Heart left ventricle (tissue), 13 donors: Measurements from ENCODE around the gene MAOA.

Experiments
- POLR2A ChIP-seq, 2 donors: fragments of 450-650 bp; IDR thresholded peaks; one replicate each; pipeline ENCODE4 v1.6.1; 2017; ENCODE audit warnings: antibody characterized with exemption in 2 of 2, mild to moderate bottlenecking in 2 of 2, moderate library complexity in 2 of 2
- TF ChIP-seq, protein P1 (sequence below), 12 donors: fragments of 200-600 bp; sonication (generic) in 4 of 12; IDR thresholded peaks; one replicate each; pipeline versions ENCODE4 v1.5.0 to v1.8.0; 2018 to 2022; ENCODE audit warnings: antibody characterized with exemption in 12 of 12, mild to moderate bottlenecking in 5 of 12
- donor health status: ischemic (EF 13 %, LVEDD 7.1; RV severe dilation, severe dysfunction).
- donor health status: DM: no; HTN: yes; CAD: no.
- donor health status: DM: no; HTN: no; CAD: no.
- donor health status: ischemic (EF 25% LVEDD 6.9; RV normal size, moderate dysfunction).
- donor health status: ischemic (EF 25% LVEDD 5.7; RV mildly dilated, moderate dysfunction).
- donor health status: ischemic (EF 35%, LVEDD 5.7; RV mildly dilated, moderate dysfunction).
- donor health status: nonischemic (EF 11% LVEDD 7.7; RV severe dilation, severe dysfunction).
- donor health status: DM: yes; HTN: yes; CAD: no.
- donor health status: PGD.
- donor health status: ischemic (EF 29% LVEDD 5.4; RV normal size, mild dysfunction).
- donor health status: nonischemic (EF 23%, LVEDD 6.1; RV moderate dilation, normal function).

DNA sequence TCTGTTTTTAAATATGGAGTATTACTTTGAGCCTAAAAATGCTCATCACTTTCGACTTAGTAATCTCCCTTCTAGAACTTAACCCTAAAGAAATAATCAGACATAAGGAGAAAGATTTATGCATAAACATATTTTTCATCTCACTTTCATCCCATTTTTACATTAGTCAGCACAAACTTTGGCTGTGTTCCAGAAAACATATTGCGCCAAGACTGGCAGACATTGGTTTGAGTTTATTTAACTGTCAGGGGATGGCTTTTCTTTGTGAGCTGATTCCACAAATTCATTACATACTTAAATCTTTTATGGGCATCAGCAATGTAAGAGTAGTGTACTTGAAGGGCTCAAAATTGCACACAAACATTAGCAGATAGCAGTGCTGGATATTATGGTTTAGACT lies 23.7 kb downstream of the MAOA start:
- TF ChIP-seq, protein P1, sequence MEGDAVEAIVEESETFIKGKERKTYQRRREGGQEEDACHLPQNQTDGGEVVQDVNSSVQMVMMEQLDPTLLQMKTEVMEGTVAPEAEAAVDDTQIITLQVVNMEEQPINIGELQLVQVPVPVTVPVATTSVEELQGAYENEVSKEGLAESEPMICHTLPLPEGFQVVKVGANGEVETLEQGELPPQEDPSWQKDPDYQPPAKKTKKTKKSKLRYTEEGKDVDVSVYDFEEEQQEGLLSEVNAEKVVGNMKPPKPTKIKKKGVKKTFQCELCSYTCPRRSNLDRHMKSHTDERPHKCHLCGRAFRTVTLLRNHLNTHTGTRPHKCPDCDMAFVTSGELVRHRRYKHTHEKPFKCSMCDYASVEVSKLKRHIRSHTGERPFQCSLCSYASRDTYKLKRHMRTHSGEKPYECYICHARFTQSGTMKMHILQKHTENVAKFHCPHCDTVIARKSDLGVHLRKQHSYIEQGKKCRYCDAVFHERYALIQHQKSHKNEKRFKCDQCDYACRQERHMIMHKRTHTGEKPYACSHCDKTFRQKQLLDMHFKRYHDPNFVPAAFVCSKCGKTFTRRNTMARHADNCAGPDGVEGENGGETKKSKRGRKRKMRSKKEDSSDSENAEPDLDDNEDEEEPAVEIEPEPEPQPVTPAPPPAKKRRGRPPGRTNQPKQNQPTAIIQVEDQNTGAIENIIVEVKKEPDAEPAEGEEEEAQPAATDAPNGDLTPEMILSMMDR (IDR thresholded peaks at IDR 0.05) = no peak
- TF ChIP-seq POLR2A (IDR thresholded peaks at IDR 0.05) = no peak
